K562 (cell line): ENCODE data around the gene CMSS1. TPM values are rescaled to one million over a fixed set of nuclear protein-coding genes. Genes with fewer than 3 reads are reported as not detected.

Source experiments
- ATAC-seq: fragments of 200-7000 bp; cut with Tn5 transposase; 3 replicates; pipeline ENCODE4 v1.9.1; 2020; ENCODE audit warnings: moderate library complexity
- BruUV-seq: library from RNA; stranded (reverse); fragments of 400-500 nt; replicated peaks from 2 replicates; lab custom pipeline; 2021; lab: Mats Ljungman, UMichigan
- CTCF ChIA-PET: fragments of 300-600 bp; formaldehyde crosslinking; extraction: SDS; loops from one replicate; lab custom pipeline; 2021; ENCODE audit warnings: low intra/inter-chr PET ratio; lab: Yijun Ruan, JAX
- POLR2A ChIA-PET: fragments of 300-600, 350-650 bp; sonication (Branson Sonifier 250); formaldehyde crosslinking; extraction: SDS; loops from one replicate; lab custom pipeline; 2021; ENCODE audit warnings: antibody characterized with exemption, inconsistent platforms; lab: Yijun Ruan, JAX
- DNase-seq, 4 experiments: peaks; one replicate each; pipeline versions ENCODE4 v3.0.0 to v3.0.0-alpha.2; 2011 to 2018; ENCODE audit warnings: low spot score in 3 of 4, mixed read lengths in 3 of 4; ENCODE audit errors: extremely low read depth in 1 of 4
- FAIRE-seq: peaks from 2 replicates; lab custom pipeline; 2011; peaks lifted over from hg19 to GRCh38; lab: Jason Lieb, UNC
- H2AFZ ChIP-seq: 2 replicates; pipeline ENCODE4 v1.6.0; 2011; ENCODE audit warnings: low read depth, low read length, control low read depth, inconsistent platforms
- H3K27ac ChIP-seq: fragments of 200-600 bp; 3 replicates; pipeline ENCODE4 v1.8.0; 2011; ENCODE audit warnings: low read depth, mild to moderate bottlenecking, control low read depth, inconsistent platforms, low read length, moderate library complexity, mixed read lengths; ENCODE audit errors: extremely low read depth
- H3K27me3 ChIP-seq, 2 experiments: fragments of 300-600 bp in 1 of 2; 2 replicates in 1 of 2; 3 replicates in 1 of 2; pipeline versions ENCODE4 v1.6.0 to v1.8.0; 2011; ENCODE audit warnings: inconsistent platforms in 2 of 2, low read length in 2 of 2, mild to moderate bottlenecking in 1 of 2, mixed read lengths in 1 of 2, moderate library complexity in 1 of 2; ENCODE audit not compliant: control insufficient read depth in 2 of 2, insufficient read depth in 2 of 2
- H3K36me3 ChIP-seq: fragments of 300-600 bp; 3 replicates; pipeline ENCODE4 v1.8.0; 2011; ENCODE audit warnings: mild to moderate bottlenecking, low read length, inconsistent platforms; ENCODE audit not compliant: control insufficient read depth, insufficient read depth
- H3K4me1 ChIP-seq, 2 experiments: fragments of 200-600 bp in 1 of 2; replicated peaks in 1 of 2; 2 replicates in 1 of 2; 3 replicates in 1 of 2; pipeline versions ENCODE4 v1.5.1 to v1.8.0; 2011; ENCODE audit warnings: inconsistent platforms in 2 of 2, low read length in 2 of 2, mild to moderate bottlenecking in 1 of 2, mixed read lengths in 1 of 2, moderate library complexity in 1 of 2; ENCODE audit not compliant: control insufficient read depth in 2 of 2, insufficient read depth in 2 of 2
- H3K4me2 ChIP-seq: 2 replicates; pipeline ENCODE4 v1.6.1; 2011; ENCODE audit warnings: low read length, control low read depth, inconsistent platforms, mixed read lengths; ENCODE audit not compliant: insufficient read depth
- H3K4me3 ChIP-seq: fragments of 200-600 bp; sonication (generic), shearing (Covaris generic); 2 replicates; pipeline ENCODE4 v1.5.1; 2016; ENCODE audit warnings: control low read depth, inconsistent platforms
- H3K79me2 ChIP-seq: fragments of 200-600 bp; 3 replicates; pipeline ENCODE4 v1.8.0; 2011; ENCODE audit warnings: low read length, inconsistent platforms; ENCODE audit not compliant: control insufficient read depth, insufficient read depth
- H3K9ac ChIP-seq, 2 experiments: 2 replicates each; pipeline versions ENCODE4 v1.6.0 to v1.6.1; 2011; ENCODE audit warnings: low read depth in 2 of 2, low read length in 2 of 2, control low read depth in 1 of 2, inconsistent platforms in 1 of 2, mild to moderate bottlenecking in 1 of 2, mixed read lengths in 1 of 2; ENCODE audit not compliant: insufficient read depth in 1 of 2
- H3K9me1 ChIP-seq: one replicate; pipeline ENCODE4 v1.6.0; 2011; ENCODE audit warnings: inconsistent platforms, mild to moderate bottlenecking, low read length, moderate library complexity; ENCODE audit not compliant: control insufficient read depth, insufficient read depth
- H3K9me3 ChIP-seq: replicated peaks from 2 replicates; pipeline ENCODE4 v1.5.1; 2011; ENCODE audit warnings: low read depth, low read length, inconsistent platforms; ENCODE audit not compliant: control insufficient read depth, insufficient read depth
- H4K20me1 ChIP-seq: replicated peaks from 2 replicates; pipeline ENCODE4 v1.6.1; 2011; ENCODE audit warnings: low read length, inconsistent platforms, mixed read lengths; ENCODE audit not compliant: control insufficient read depth, insufficient read depth
- CEBPB ChIP-seq: fragments of 450-650 bp; IDR thresholded peaks from 2 replicates; pipeline ENCODE4 v1.6.1; 2016; ENCODE audit warnings: missing genetic modification characterization, missing compliant biosample characterization
- CEBPG ChIP-seq, 3 experiments: fragments of 200-800 bp in 1 of 3; sonication (Bioruptor generic) in 1 of 3; sonication (generic) in 1 of 3; formaldehyde crosslinking in 1 of 3; IDR thresholded peaks in 2 of 3; conservative IDR thresholded peaks in 1 of 3; 2 replicates each; pipeline versions ENCODE4 v1.6.1 to v1.8.0; 2016 to 2022; ENCODE audit warnings: missing compliant biosample characterization in 2 of 3, missing genetic modification characterization in 2 of 3, mild to moderate bottlenecking in 1 of 3, missing genetic modification reagents in 1 of 3
- FOXJ2 ChIP-seq: fragments of 200-800 bp; sonication (Bioruptor generic); IDR thresholded peaks from 2 replicates; pipeline ENCODE4 v1.6.1; 2016; ENCODE audit warnings: missing genetic modification characterization, missing compliant biosample characterization
- MEIS2 ChIP-seq: fragments of 450-650 bp; IDR thresholded peaks from 2 replicates; pipeline ENCODE4 v1.6.1; 2014; ENCODE audit warnings: mild to moderate bottlenecking; ENCODE audit not compliant: partially characterized antibody
- RFX1 ChIP-seq: fragments of 450-650 bp; IDR thresholded peaks from 2 replicates; pipeline ENCODE4 v1.6.1; 2016; ENCODE audit warnings: mild to moderate bottlenecking, moderate library complexity
- TRIM25 ChIP-seq: fragments of 450-650 bp; IDR thresholded peaks from 2 replicates; pipeline ENCODE4 v1.7.0; 2016; ENCODE audit warnings: borderline replicate concordance
- ZNF263 ChIP-seq: sonication (generic); formaldehyde crosslinking; IDR thresholded peaks from 2 replicates; pipeline ENCODE4 v1.8.0; 2022; ENCODE audit warnings: mild to moderate bottlenecking, missing genetic modification reagents, borderline replicate concordance
- WGBS: fragments of 100-300 bp; shearing (Covaris generic); methylation state at CpG from one replicate; pipeline ENCODE4 v1.1.6; 2016; ENCODE audit warnings: low coverage, mixed read lengths; ENCODE audit not compliant: insufficient coverage; ENCODE audit errors: missing lambda C conversion rate; 5-methylcytosine and 5-hydroxymethylcytosine counted together
- in situ Hi-C: fragments of 300-500 bp; cut with MboI; formaldehyde crosslinking; loops from 4 replicates; pipeline ENCODE4 v1.15.0; 2018; ENCODE audit warnings: inconsistent platforms, mixed read lengths
- intact Hi-C: fragments of 100-400 bp; cut with micrococcal nuclease; formaldehyde crosslinking; loops from 2 replicates; pipeline ENCODE4 v1.14.2; 2022
- polyA plus RNA-seq, 8 experiments: library from polyadenylated mRNA; depleted of rRNA in 4 of 8; stranded (reverse) in 5 of 8; unstranded in 3 of 8; fragments of >200 nt; fragmentation: Nextera tagmentation in 2 of 8; fragmentation: Illumina TruSeq in 1 of 8; extraction: Ambion mirVana in 2 of 8; extraction: Trizol in 1 of 8; gene quantifications; 2 replicates each; pipeline versions ENCODE4 v1.2.1 to v1.2.3, GENCODE V29; 2011 to 2014; ENCODE audit warnings: inconsistent platforms in 1 of 8, missing spikeins in 1 of 8
- total RNA-seq, 7 experiments: library from RNA; depleted of rRNA in 6 of 7; stranded (reverse); fragments of >200 nt in 6 of 7; fragmentation: Illumina TruSeq in 2 of 7; extraction: Trizol in 2 of 7; gene quantifications; 2 replicates each; pipeline versions ENCODE4 v1.2.1 to v1.2.3, GENCODE V29; 2011 to 2021; ENCODE audit warnings: low replicate concordance in 1 of 7
- TF ChIP-seq, protein P1 (sequence below), 2 experiments: fragments of 450-650 bp in 1 of 2; sonication (generic) in 1 of 2; formaldehyde crosslinking in 1 of 2; IDR thresholded peaks in 1 of 2; conservative IDR thresholded peaks in 1 of 2; 2 replicates each; pipeline versions ENCODE4 v1.6.1 to v1.8.1; 2016 to 2023; ENCODE audit warnings: mild to moderate bottlenecking in 2 of 2, moderate library complexity in 2 of 2, inconsistent platforms in 1 of 2, missing genetic modification reagents in 1 of 2

The CMSS1 gene
- total and polyA plus RNA-seq, 9 of the 15 experiments (the other 6 are each of a cell fraction or from before 2014, with no cell fraction given) = 46.9 to 109 (median 72.3) TPM

- intact Hi-C loops = loop anchor here (10.0 kb wide), 1 partner anchor 158 kb away; no protein-coding TSS in a partner anchor
Measured at GRCh38 chr3:99846477-99847160, 29.0 kb downstream of the CMSS1 start.

More at GRCh38 chr3:99846477-99847160, 29.0 kb downstream of the CMSS1 start:
- BruUV-seq = no TSS peak
- H3K9me3 ChIP-seq = no peaks in the 10 kb centered on the region
- no peak overlapping the region for H3K4me2 ChIP-seq
- CTCF ChIA-PET = no interaction called here
- no peaks in the 10 kb centered on the region for H3K36me3 ChIP-seq
- no peak overlapping the region for H3K9ac ChIP-seq
- TF ChIP-seq ZNF263 (no peak), MEIS2 (peak; percentile 1), FOXJ2 (peak; percentile 91), CEBPB (tag) (peak; percentile 48; the same call in 1 of the 2 replicates), TRIM25 (no peak), CEBPG (CRISPR knock-in tag; IDR thresholded peaks at IDR 0.05) (peak; percentile 37; the same call in 1 of the 2 replicates), CEBPG (tag; conservative IDR thresholded peaks at IDR 0.05 in 1 of 2, IDR thresholded peaks at IDR 0.05 in 1 of 2) (peak; percentile 54 to 75), RFX1 (peak; percentile 36; the same call in 1 of the 2 replicates)
- TF ChIP-seq, protein P1, sequence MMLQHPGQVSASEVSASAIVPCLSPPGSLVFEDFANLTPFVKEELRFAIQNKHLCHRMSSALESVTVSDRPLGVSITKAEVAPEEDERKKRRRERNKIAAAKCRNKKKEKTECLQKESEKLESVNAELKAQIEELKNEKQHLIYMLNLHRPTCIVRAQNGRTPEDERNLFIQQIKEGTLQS (IDR thresholded peaks at IDR 0.05) = peak; percentile 86
- TF ChIP-seq, protein P1 (CRISPR knock-in tag; conservative IDR thresholded peaks at IDR 0.05) = no peak
- TF ChIP-seq, all 486 proteins: peak for 6
- POLR2A ChIA-PET = interaction anchor here (0.7 kb wide), 1 partner anchor 25 kb away, joined by 3 read pairs; no protein-coding TSS in a partner anchor
- H3K4me1 ChIP-seq = peaks cover 0 to 7% of the 10 kb centered on the region in 2 experiments; a peak in 1 of 5 replicates
- in situ Hi-C loops = loop anchor here (25.0 kb wide), 2 partner anchors 216 to 766 kb away; partner anchors contain the start of gene ADGRG7
- H3K9me1 ChIP-seq = no peaks in the 10 kb centered on the region
- no peaks in the 10 kb centered on the region for H3K27me3 ChIP-seq
- H3K4me3 ChIP-seq = no peak overlapping the region
- H3K27ac ChIP-seq = no peak overlapping the region
- FAIRE-seq (no peak), DNase-seq (no peak), ATAC-seq (no peak)
- peaks cover 71% of the 10 kb centered on the region for H3K79me2 ChIP-seq
- H4K20me1 ChIP-seq = 0 out of 2 replicates have a peak, but pooled peaks cover 4% of the 10 kb centered on the region
- no peak overlapping the region for H2AFZ ChIP-seq
- WGBS = 73% methylated on average over 6 of the region's 6 CpGs
